OCI-M2 (cell line): ENCODE results near the gene PKD2L1.
A peak's percentile ranks its signal among the peaks of the same experiment; 100 is the strongest.
"Not testable (repeated sequence)": the region's sequence is repeated elsewhere in the genome, so short reads cannot be mapped to it uniquely, and the experiment has no call there.

ENCODE experiments used
- DNase-seq: peaks from one replicate; lab custom pipeline; 2025; ENCODE audit not compliant: unreplicated experiment; lab: John Stamatoyannopoulos, UW

PKD2L1 gene

DNA sequence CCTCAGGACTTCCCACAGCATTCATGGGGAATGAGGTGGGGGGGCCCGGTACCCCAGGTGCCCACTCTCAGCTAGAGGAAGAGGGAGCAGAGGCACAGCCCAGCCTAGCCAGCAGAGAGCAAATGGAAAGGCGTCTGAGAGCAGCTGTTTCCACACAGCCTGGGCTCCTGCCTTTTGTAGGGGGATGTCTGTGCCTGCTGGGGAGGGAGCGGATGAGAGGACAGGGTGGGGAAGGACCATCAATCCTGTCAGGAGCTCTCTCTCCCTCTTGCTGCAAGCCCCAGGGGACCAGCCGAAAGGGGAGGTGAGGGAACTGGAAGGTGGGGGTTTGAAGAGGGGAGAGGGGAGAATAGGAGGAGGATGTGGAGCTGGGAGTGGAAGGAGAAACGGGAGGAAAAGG is at the start of gene PKD2L1:
TSS of gene PKD2L1 (minus strand) at position 150 of the 400 bp plus-strand sequence. CDS start at position 25, 125 bp downstream.
- no peak for DNase-seq

- DNase-seq = no peak
These were observed 47.8 kb upstream of the PKD2L1 start for GRCh38 chr10:100377830-100378229.

- DNase-seq = not testable (repeated sequence)
These were observed 46.6 kb upstream of the PKD2L1 start for GRCh38 chr10:100376656-100377055.

- not testable (repeated sequence) for DNase-seq
These were observed 44.8 kb upstream of the PKD2L1 start for GRCh38 chr10:100374677-100375353.

GRCh38 chr10:100374200-100374655 is 44.2 kb upstream of the PKD2L1 start:
- DNase-seq = no peak

DNA sequence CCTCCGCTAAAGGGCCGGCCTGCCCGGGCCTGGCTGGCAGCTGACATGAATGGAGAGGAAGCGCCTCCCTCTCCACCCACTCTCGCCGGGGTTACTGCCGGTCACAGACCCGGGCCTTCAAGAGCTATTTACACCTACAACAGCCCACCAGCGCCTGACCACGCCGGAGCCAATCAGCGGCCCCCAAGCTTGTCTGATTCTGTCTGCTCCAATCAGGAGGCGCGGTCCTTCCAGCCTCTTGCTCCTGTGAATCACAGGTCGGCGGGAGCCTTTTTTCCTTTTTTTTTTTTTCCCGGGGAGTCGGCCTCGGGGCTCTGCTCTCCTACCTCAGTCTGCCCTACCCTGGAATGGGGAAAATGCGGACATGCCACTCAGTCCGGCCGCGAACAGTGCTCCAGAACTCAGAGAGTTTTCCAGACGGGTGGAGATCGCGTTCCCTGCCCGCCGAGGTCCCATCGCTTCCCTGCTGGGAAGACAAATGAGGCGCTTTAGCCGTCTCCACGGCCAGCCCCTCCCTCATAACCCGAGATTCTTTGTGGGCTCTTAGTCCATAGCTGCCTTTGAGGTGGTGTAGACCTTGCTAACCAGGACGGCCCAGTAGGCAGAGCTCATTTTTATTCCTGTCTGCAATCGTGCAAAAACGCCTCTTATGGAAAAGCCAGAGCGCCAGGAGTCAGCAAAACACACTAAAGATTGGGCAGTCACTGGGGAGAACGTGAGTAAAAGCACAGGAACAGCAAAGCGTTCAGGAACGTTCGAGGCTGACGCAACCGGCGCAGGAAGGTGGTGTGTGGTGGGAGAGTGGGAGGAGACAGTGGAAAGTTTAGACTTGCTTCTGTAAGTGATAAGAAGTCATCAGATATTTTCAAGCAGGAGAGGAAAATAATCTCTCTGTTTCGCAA is 43.5 kb upstream of the PKD2L1 start:
- DNase-seq = peak; percentile 93

DNA sequence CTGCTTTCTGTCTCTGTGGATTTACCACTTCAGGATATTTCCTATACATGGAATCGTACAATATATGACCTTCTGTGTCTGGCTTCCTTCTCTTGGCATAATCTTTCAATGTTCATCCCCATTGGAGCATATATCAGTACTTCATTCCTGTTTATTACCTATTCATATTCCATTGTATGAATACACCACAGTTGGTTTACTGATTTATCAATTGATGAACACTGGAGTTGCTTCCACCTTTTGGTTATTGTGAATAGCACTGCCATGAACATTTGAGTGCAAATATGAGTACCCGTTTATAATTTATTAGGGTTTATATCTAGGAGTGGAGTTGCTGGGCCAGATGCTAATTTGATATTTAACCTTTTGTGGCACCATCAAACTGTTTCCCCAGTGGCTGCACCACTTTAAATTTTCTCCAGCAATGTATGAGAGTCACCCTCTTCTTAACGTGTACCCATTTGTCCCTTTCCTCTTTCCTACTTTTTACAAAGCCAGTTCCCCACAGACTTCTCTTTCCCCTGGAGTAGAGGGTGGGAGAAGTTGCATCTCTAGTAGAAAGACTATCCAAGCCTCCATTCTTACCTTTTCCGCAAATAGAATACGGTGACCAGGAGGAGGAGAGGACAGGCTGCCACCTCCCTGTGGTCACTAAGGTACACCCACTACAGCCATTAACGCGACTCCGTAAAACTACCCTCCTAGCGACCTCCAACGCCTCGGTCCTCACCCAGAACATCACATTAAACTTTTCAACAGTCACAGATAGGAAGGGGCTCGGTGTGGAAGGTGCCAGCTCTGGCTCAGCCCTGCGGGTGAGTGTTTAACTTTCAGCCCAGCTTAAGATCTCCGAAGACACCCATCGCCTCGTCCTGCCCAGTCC is 42.6 kb upstream of the PKD2L1 start:
- DNase-seq = no peak

- no peak for DNase-seq
These were observed 41.5 kb upstream of the PKD2L1 start for GRCh38 chr10:100371482-100372027.

- no peak for DNase-seq
These were observed 40.9 kb upstream of the PKD2L1 start for GRCh38 chr10:100370714-100371481.

- no peak for DNase-seq
These were observed 38.7 kb upstream of the PKD2L1 start for GRCh38 chr10:100368721-100369120.

GRCh38 chr10:100364735-100365391 is 34.8 kb upstream of the PKD2L1 start:
- no peak for DNase-seq

- no peak for DNase-seq
These were observed 34.1 kb upstream of the PKD2L1 start for GRCh38 chr10:100364175-100364574.

DNA sequence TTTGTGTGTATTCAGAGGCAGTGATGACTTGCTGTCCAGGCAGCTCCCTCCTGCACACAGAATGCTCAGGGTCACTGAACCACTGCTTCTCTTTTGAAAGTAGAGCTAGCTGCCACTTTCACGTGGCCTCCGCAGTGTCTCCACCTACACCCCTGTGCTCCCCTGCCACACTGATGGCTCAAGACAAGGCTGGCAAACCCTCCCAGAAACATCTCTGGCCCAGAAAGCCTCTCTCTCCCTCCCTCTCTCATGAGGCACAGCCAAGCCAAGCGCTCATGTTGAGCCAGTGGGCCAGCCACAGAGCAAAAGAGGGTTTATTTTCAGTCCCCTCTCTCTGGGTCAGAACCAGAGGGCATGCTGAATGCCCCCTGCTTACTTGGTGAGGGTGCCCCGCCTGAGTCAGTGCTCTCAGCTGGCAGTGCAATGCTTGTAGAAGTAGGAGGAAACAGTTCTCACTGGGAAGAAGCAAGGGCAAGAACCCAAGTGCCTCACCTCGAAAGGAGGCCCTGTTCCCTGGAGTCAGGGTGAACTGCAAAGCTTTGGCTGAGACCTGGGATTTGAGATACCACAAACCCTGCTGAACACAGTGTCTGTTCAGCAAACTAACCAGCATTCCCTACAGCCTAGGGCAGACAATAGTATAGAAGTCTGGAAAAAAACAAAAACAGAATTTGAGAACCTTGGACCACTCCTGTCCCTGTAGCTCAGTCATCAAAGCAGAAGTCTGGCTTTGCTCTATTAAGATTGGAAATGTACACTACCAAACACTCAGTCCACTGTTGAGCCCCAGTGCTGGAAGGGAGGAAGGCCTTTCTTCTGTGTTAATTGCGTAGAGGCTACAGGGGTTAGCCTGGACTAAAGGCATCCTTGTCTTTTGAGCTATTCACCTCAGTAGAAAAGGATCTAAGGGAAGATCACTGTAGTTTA is 32.8 kb upstream of the PKD2L1 start:
- no peak for DNase-seq

- DNase-seq = no peak
These were observed 30.2 kb upstream of the PKD2L1 start for GRCh38 chr10:100360234-100360633.

DNA sequence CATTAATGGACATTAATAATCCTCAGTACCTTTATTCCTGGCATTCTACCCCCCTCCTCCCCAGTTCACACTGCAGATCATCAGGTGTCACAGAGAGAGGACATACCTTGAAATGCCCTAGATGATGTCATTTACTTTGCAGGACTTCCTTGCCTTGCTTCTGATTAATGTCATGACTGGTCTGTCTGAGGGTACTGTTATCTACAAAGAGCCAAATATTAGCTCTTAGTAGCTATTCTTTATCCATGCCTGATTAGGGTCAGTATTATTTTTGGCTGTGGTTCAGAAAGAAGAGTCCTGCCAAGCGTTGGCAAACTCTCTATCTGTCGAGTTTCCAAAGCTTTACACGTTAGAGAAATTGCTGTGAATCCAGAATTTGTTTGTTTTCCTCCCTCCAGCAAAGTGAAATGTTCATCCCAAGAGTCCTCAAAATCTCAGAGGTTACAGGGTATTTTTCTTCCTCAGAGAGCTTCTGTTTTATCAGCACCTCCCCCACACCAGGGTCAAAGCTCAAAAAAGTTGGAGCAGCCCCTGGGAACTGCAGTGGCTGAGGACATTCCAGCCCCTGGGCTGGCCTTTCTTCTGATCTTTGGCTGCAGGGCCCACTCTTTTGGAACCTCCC is 29.6 kb upstream of the PKD2L1 start:
- DNase-seq = no peak

GRCh38 chr10:100359030-100359432 is 29.0 kb upstream of the PKD2L1 start:
- DNase-seq = no peak

DNA sequence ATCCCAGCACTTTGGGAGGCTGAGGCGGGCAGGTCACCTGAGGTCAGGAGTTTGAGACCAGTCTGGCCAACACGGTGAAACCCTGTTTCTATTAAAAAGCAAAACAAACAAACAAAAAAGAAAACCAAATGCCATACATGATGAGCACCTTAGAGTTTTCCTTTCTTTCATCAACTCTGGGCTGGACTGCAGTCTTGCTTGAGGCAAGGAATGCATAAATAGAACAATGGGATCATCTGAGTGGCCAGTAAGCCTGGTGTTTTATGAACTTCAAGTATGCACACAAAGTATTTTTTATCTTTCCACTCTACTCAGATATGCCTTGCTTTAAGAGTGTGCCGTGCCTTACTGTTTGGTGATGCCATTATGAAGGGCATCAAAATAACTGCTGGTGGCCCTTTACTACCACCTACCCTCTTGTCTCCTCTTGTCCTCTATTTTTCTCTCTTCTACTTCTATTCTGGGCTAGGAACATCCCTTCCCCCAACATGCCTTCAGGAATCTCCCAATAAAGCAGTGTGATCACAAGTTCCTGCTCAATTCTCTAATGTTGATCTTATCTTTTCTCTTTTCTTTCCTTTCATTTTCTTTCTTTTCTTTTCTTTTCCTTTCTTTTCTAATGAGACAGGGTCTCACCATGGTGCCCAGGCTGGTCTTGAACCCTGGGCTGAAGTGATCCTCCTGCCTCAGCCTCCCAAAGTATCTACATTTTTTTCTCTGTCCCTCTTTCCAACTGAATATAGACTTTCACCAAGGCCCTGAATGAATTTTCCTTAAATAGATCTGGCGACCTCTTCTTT is 27.2 kb upstream of the PKD2L1 start:
- no peak for DNase-seq
